H1 (cell line): ENCODE measurements around the gene C2CD4D.

Experiments used
- ZNF274 ChIP-seq: IDR thresholded peaks from 2 replicates; pipeline ENCODE4 v1.7.0; 2012; ENCODE audit warnings: low read length, borderline replicate concordance; ENCODE audit errors: extremely low read depth
- TF ChIP-seq, protein P1 (sequence below), 3 experiments: IDR thresholded peaks; 1 replicate in 2 of 3; 2 replicates in 1 of 3; pipeline versions ENCODE4 v1.5.1 to v1.6.1; 2011; ENCODE audit warnings: low read length in 3 of 3, mild to moderate bottlenecking in 3 of 3, inconsistent platforms in 2 of 3, low read depth in 1 of 3, moderate library complexity in 1 of 3; ENCODE audit not compliant: insufficient read depth in 1 of 3; ENCODE audit errors: control extremely low read depth in 1 of 3

DNA sequence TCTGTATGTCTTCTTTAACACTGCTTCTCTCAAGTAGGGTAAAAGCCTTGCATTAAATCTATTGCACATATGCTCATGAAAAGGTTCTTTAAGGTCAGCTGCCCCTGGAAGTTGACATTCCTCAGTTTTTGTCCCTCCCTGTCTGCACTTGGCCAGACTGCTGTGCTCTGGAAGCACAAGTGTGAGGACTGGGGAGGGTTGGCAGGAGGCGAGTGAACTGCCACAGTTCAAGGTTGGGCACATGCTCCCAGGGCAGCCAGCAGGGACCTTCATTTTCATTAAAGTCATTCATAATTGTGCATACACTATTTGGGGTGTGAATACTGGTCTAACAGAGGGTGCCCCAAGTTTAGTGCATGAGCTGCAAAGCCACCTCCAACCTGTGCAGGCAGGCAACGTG is 24.8 kb upstream of the C2CD4D start:
- TF ChIP-seq ZNF274: no peak
- TF ChIP-seq, protein P1, sequence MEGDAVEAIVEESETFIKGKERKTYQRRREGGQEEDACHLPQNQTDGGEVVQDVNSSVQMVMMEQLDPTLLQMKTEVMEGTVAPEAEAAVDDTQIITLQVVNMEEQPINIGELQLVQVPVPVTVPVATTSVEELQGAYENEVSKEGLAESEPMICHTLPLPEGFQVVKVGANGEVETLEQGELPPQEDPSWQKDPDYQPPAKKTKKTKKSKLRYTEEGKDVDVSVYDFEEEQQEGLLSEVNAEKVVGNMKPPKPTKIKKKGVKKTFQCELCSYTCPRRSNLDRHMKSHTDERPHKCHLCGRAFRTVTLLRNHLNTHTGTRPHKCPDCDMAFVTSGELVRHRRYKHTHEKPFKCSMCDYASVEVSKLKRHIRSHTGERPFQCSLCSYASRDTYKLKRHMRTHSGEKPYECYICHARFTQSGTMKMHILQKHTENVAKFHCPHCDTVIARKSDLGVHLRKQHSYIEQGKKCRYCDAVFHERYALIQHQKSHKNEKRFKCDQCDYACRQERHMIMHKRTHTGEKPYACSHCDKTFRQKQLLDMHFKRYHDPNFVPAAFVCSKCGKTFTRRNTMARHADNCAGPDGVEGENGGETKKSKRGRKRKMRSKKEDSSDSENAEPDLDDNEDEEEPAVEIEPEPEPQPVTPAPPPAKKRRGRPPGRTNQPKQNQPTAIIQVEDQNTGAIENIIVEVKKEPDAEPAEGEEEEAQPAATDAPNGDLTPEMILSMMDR (IDR thresholded peaks at IDR 0.05; ENCODE audit: control extremely low read depth in 1 of 3, insufficient read depth in 1 of 3, low read depth in 1 of 3, low read length in 3 of 3): no peak
